Measurements from ENCODE around the gene MLLT3.

The MLLT3 gene

DNA sequence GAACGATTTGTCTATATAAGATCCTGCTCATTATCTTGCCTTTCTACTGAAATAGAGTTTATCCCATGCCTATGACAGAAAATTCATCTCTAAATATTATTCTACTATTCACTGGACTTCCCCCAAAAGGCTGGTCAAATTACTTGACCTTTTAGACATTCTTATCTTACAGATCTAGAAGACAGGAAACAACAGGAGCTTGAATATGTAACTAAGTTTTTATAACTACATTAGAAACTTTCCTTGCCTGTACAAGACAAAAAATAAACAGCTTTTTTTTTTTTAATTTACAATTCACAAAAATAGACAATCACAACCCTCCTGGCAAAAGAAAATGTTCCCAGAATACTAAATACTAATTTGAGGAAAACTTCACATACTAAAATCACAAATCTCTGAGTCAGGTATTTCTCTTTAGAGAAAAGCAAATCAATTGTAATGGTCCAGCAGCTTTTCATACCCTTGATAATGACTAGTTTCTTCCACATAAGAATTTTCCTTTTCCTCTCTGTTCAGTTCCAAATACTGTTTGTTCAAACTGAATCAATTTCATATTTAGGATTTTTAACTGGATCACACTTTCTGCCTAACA, 68.6 kb downstream of the MLLT3 start:
- no peak for DNase-seq

DNA sequence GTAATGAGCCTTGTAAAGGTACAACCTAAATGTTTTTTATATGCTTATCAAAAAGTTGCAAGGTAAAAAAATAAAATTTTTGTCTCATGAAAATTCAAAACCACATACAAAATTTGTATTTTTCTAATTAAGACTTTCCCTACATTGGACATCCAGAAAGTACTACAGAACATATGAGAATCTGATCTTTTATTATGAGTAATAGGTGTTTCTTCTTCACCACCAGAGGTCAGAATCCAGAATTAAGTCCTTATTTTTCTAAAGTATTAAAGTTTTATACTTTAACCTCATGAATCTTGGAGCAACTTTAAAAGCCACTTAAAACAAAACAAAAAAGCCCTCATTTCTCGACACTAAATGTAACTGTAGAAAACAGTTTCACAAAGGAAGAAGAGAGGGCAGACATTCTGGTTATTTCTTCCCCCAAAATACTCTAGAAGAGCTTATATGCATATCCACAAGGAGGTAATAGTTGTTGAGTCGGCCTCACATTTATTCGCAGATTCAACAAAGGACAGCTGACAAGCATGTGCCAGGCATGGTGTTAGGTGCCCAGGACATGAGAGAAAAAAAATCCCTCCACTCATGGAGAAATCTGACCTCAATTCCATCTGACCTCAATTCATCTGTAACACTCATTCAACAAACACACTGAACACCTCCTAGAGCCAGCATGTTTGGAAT, 69.3 kb downstream of the MLLT3 start:
- no peak for DNase-seq

DNA sequence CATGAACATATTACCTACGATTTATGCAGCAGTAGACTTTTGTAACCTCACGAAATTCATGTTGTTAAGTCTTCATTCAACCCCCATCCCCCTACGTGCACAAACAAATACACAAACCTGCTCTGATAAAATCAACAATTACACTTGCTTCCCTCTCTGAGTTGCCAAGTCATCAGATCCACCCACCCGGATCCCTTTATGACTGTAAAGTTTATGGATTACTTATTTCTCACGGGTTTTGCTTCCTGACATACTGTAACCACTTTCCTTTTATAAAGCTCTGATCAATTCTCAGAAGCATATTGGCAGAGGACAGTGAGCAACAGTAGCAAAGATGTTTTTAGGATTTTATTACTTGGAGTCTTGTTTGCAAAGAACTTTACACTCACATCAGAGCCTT, 70.5 kb downstream of the MLLT3 start:
- DNase-seq = peak; percentile 29

DNA sequence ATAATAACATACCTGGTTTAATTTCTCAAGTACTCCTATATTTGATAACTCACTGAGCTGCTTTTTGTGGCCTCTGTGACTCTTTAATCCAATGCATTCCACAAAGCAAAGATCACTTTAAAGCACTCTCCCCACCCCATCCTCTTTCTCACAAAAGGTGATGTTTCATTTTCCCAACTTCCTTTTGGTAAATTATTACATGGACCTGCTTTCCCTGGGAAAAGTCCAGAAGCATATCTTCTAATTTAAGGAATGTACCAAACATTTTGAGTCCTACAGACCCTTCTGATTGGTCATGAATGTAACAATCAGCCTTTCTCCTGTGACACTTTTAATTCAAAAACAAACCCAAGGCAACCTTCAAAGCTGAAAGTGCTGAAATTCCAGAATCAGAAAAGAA, 71.1 kb downstream of the MLLT3 start:
- DNase-seq = no peak

DNA sequence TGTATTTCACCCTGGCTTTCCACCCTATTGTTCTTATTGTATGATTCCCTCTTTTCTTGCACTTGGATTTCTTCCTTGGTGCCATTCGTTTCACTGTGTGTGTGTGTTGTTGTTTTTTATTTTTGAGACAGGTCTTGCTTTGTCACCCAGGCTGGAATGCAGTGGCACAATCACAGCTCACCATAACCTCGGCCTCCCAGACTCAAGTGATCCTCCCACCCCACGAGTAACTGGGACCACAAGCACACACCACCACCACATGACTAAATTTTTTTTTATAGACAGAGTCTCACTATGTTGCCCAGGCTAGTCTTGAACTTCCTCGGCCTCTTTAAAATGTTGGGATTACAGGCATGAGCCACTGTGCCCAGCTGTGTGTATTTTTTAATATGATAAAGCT, 72.0 kb downstream of the MLLT3 start:
- no peak for DNase-seq

DNA sequence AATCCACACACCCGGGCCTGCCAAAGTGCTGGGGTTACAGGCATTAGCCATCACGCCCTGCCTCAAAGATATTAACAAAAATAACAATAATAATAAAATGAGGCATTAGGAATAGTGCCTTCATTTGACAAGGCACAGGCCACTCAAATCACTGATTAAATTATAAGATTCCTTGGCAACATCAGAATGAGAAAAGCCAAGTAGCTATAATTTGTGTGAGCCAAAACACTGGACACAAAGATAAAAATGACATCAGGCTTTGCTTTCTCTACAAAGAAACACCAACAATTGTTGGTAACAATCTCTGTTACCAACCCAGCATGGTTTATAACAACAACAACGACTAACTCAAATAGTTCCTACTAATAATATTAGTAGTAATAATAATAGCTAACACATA, 73.2 kb downstream of the MLLT3 start:
- DNase-seq = no peak

DNA sequence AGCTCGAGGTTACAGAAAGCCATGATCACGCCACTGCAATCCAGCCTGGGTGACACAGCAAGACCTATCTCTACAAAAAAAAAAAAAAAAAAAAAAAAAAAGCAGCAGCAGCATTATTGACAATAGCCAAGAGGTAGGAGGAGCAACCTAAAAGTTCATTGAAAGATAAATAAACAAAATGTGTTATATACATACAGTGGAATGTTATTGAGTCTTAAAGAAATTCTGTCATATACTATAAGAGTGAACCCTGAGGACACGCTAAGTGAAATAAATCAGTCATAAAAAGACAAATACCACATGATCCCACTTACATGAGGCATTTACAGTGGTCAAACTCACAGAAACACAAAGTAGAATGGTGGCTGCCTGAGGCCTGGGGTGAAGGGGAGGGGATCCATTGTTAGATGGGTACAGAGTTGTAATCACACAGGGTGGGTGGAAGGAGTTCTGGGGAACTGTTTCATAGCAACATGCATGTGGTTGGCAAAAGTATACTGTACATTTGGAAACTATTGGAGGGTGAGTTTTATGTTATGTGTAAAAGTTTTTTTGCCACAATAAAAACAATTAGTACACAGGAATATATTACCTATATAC, 77.2 kb downstream of the MLLT3 start:
- no peak for DNase-seq

DNA sequence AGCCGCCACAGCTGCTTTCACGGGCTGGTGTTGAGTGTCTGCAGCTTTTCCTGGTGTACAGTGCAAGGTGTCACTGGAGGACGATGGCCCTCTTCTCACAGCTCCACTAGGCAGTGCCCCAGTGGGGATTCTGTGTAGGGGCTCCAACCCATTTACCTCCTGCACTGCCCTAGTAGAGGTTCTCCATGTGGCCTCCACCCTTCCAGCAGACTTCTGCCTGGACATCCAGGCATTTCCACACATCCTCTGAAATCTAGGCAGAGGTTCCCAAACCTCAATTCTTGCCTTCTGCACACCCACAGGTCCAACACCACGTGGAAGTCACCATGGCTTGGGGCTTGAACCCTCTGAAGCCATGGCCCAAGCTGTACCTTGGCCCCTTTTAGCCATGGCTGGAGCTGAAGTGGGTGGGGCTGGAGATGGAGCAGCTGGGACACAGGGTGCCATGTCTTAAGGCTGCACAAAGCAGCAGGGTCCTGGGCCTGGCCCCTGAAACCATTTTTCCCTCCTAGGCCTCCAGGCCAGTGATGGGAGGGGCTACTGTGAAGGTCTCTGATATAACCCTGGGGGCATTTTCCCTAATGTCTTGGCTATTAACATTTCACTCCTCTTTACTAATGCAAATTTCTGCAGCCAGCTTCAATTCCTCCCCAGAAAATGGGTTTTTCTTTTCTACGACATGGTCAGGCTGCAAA, 82.0 kb downstream of the MLLT3 start:
- DNase-seq = no peak

DNA sequence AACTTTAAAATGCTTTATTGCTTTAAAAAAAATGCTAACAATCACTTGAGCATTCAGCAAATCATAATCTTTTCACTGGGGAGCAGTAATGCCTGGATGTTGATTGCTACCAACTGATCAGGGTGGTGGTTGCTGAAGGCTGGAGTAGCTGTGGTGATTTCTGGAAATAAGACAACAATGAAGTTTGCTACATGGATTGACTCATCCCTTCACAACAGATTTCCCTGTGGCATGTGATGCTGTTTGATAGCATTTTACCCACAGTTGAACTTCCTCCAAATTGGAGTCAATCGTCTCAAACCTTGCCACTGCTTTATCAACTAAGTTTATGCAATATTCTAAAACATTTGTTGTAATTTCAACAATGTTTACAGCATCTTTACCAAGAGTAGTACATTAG, 83.3 kb downstream of the MLLT3 start:
- DNase-seq = no peak

DNA sequence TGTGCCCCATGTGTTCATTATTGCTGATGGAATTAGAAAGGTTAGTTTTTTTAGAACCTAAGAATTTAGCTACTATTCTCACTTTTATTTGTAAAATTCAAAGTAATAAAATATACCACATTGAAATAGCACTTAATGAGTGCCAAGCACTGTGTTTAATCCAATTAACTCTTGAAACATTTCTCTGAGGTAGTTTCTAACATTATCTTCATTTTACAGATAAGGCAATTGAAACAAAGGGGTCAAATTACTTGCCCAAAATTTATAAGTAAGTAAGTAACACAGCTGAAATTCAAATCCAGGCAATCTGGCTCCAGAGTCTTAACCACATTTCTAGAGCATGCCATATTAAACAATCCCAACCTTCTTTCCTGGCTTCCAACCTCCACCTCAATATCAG, 84.2 kb downstream of the MLLT3 start:
- DNase-seq = no peak

DNA sequence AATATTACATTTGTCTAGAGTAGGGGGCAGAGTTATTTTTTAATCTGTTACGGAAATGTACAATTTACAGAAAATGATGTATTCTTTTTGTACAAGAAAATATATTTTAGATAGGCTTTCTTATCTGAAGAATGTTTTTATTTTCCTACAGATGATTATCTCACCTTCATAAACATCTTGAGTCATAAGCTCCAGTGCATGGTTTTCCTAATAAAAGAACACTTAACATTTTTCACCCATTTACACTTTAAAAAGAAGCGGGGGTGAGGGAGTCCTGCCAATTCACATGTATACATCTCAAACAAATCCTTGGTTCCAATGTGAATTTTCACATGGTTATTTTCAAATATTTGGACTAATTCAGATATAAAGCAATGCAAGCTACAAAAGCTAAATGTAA, 85.0 kb downstream of the MLLT3 start:
- DNase-seq = no peak

DNA sequence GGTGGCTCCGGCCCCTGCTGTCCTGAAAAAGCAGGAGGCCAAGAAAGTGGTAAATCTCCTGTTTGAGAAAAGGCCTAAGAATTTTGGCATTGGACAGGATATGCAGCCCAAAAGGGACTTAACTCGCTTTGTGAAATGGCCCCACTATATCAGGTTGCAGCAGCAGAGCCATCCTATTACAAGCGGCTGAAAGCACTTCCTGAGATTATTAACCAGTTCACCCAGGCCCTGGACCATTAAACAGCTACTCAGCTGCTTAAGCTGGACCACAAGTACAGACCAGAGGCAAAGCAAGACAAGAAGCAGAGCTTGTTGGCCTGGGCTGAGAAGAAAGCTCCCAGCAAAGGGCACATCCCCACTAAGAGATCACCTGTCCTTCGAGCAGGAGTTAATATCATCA, 89.7 kb downstream of the MLLT3 start:
- no peak for DNase-seq

DNA sequence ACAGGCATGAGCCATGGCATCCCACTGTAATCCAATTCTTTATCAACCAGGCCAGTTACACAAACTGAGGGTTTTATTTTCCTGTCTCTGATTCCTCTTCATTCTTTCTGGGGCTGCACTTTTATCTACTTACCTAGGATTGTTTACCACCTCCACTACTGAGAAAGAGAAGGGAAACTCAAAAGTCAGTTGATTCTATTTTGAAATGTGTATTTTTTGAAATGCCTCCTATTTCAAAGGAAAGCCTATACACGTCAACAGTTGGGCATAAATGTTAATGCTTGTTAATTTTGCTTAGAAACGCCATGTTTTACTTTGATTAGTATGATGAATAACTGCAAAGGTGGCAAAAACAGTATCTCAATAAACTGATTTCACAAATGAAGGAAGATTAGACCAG, 92.5 kb downstream of the MLLT3 start:
- DNase-seq = no peak

DNA sequence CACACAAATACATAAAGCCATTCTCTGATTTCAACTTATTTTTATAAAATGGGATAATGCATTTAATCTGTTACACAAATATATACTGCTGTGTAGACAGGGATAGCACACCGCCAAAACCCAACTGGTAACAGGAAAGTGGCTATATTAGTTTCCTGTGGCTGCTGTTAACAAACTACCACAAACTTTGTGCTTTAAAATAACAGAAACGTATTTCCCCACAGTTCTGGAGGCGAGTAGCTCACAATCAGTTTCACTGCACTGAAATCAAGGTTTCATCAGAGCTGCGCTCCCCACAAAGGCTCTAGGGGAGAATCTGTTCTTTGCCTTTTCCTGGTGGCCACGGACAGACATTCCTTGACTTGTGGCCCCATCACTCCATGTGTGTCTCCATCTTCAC, 94.0 kb downstream of the MLLT3 start:
- DNase-seq = no peak

DNA sequence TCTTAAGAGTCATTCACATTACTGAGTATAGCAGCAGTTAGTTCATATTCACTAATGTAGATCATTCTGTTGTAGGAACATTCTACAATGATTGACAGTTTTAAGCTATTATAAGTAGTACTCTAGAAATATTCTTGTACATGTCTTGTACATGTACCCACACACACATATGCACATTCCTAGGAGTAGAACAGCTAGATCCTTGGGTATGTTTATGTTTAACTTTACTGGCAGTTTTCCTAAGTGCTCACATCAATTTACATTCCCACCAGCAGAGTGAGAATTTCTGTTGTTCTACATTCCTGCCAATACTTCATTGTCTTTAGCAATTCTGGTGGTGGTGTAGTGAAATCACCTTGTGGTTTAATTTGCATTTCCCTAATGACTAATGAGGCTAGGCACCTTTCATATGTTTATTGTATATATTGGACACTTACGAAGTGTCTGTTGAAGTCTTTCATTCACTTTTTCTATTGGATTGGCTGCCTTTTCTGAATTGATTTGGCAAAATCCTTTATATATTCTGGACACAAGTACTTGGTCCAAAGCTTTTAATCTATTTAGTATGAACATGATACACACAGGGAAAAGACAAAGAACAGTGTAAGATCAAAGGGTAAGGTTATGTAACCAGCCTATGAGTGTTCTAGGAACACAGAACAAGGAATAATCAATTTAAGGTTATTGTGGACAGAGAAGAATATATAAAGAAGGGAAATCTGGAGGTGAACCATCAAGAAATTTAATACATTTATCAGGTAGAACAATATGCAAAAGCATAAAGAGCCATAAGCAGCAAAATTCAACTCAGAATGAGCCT, 95.6 kb downstream of the MLLT3 start:
- DNase-seq = no peak

DNA sequence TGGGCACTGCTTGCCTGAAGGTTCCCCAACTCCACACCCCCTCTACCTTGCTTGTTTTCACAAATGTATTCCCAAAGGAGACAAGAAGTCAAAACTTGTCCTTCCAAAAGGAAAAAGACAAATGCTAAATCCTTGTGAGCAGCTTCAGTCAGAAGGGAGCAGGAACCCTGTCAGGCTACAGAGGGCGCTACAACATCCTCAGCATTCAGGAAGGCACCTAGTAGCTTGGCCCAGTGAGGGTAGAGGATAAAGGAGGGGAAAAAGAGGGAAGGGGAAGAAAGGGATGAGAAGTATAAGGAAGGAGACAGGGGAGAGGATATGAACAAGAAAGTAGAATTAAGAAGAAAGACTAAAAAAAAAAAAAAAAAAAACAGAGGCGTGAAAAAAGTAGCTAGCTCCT, 97.5 kb downstream of the MLLT3 start:
- no peak for DNase-seq

DNA sequence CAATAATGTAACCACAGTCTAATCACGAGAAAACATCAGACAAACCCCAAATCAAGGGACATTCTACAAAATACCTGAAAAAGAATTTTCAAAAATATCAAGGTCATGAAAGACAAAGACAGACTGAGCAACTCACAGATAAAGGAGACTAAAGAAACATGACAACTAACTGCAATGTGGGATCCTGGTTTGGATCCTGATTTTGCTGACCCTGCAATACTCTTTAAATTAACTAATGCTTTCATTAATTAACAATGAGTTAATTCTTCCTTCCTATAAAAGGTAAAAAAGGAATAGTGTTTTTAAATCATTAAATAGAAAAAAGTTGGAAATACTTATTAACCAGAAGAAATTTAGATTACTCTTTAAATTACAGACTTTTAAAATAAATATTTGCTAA, 103.6 kb downstream of the MLLT3 start:
- DNase-seq = no peak

DNA sequence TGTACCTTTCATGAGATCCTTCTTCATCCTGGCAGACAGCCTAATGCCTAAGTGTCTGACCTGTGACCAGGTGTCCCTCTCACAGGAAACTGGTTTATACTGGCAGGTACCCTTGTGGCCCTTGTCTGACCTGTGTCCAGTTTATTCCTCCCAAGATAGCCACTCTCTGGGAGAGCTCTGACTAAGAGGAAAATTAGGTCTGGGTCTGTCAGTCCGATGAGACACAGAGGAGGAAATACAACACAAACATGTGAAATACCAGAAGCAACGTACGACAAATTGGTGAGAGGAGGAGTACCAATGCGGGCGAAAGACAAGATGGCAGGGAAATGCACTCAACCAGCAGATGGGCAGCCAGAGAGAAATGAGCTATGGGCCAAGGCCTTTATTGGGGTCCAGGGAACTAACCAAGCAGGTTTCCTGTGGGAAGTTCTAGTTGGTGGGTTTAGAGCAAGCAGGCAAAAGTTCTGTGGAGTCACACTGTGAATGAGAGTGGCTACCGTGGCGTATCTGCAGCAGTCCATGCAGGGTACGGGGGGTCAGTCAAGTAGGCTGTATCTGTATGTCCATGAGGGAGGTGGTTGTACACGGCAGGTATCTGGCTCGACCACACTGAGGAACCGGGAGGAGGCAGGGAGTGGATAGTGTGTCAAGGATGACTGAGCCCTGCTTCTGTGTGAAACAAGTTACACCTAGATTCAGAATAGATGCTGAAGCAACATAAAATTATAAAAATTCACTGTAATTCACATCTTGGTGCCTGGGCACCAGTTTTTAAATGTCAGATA, 109.0 kb downstream of the MLLT3 start:
- DNase-seq = no peak

DNA sequence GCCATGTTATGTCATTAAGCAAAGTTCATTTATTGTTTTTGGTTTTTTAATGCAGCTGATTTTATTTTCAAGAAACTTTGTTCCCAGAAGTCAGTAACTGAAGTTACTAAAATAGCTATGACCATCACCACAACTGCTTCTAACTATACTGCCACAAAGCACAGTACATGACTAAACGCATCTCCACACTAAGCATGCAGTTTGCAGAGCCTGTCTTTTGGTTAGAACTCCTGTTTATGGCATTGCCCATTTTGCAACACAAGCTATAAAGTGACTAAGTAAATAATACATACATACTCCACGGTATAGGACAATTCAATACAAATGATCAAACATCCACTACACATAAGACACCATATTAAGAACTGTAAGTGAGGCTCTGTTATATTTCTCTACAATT, 109.7 kb downstream of the MLLT3 start:
- no peak for DNase-seq

DNA sequence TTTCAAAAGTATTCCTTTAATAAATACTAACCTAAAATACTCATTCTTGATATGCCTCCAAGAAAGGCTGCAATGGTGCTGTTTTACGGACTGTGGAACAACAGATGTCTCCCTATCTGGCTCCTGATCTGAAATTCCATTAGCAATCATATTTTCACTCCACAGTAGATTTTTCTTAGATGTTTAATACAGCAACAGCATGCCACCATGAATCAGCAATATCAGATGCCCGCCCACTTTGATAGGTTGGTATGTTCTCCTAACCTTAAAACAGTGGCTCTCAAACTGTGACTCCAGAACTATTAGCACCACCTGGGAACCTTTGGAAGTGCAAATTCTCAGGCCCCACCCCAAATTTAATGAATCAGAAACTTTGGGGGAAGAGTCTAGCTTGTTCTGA, 110.2 kb downstream of the MLLT3 start:
- no peak for DNase-seq

DNA sequence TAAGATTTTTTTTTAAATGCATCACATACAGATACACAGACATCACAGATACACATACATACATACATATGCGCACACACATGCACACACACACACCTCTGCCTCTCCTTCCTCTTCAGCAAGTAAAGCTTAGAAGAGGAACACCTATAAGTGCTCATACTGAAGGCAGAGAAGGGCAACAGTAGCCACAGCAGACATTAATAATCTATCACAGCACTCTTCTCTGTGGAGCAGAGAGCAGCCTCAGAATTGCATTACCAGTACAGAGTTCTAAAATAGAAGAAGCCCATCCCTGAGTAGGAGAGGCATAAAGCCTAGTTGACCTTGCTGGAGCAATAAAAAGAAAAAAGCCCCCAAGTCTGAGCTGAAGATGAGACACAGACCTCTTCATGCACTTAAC, 110.6 kb downstream of the MLLT3 start:
- no peak for DNase-seq

DNA sequence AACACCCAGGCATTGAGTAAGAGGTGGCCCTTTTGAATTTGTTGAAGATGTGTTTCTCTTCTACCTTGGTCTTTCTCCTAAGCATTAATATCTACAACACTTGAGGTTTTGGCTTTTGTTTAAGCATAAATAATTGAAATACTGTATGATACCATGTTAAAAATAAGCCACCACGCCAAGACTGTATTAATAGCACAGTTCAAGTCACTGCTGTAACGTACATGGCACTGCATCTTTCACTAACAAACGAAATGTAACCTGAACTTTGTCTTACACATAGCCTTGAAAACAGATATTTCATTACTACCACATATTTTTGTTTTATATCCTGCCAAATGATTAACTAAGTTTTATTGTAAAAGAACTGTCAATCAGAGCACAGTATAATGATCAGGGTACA, 112.8 kb downstream of the MLLT3 start:
- DNase-seq = no peak

DNA sequence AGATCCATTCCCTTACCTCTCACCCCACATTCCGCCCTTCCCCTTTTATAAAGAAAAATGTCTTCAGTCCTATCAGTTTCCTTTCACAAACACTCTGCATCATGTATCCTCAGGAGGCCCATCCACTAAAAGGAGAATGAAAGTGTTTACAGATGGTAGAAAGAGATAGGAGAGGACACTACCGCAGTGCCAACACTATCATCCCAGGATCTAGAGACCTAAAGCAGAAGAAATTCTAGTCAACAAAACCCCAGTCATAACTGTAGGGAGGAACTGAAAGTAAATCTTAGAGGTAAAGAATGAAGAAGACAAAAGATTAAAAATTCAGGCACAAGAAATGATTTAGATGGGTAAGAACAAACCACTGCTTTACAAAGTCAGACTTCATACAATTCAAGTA, 114.1 kb downstream of the MLLT3 start:
- DNase-seq = no peak

All from activated naive CD4-positive, alpha-beta T cell treated with Interleukin-2 at 50 U/mL for 16 hours (primary cell).